GM12873 (cell line): Measurements from ENCODE around the gene PGC.

Source experiments
- TF ChIP-seq, protein P1 (sequence below): IDR thresholded peaks from 2 replicates; pipeline ENCODE4 v1.5.1; 2012; ENCODE audit warnings: low read depth, mild to moderate bottlenecking, moderate library complexity, low read length, control low read depth; ENCODE audit not compliant: insufficient read depth; ENCODE audit errors: missing control alignments

PGC gene

GRCh38 chr6:41759905-41760579 lies 12.8 kb upstream of the PGC start:
- TF ChIP-seq, protein P1, sequence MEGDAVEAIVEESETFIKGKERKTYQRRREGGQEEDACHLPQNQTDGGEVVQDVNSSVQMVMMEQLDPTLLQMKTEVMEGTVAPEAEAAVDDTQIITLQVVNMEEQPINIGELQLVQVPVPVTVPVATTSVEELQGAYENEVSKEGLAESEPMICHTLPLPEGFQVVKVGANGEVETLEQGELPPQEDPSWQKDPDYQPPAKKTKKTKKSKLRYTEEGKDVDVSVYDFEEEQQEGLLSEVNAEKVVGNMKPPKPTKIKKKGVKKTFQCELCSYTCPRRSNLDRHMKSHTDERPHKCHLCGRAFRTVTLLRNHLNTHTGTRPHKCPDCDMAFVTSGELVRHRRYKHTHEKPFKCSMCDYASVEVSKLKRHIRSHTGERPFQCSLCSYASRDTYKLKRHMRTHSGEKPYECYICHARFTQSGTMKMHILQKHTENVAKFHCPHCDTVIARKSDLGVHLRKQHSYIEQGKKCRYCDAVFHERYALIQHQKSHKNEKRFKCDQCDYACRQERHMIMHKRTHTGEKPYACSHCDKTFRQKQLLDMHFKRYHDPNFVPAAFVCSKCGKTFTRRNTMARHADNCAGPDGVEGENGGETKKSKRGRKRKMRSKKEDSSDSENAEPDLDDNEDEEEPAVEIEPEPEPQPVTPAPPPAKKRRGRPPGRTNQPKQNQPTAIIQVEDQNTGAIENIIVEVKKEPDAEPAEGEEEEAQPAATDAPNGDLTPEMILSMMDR, result no peak

DNA sequence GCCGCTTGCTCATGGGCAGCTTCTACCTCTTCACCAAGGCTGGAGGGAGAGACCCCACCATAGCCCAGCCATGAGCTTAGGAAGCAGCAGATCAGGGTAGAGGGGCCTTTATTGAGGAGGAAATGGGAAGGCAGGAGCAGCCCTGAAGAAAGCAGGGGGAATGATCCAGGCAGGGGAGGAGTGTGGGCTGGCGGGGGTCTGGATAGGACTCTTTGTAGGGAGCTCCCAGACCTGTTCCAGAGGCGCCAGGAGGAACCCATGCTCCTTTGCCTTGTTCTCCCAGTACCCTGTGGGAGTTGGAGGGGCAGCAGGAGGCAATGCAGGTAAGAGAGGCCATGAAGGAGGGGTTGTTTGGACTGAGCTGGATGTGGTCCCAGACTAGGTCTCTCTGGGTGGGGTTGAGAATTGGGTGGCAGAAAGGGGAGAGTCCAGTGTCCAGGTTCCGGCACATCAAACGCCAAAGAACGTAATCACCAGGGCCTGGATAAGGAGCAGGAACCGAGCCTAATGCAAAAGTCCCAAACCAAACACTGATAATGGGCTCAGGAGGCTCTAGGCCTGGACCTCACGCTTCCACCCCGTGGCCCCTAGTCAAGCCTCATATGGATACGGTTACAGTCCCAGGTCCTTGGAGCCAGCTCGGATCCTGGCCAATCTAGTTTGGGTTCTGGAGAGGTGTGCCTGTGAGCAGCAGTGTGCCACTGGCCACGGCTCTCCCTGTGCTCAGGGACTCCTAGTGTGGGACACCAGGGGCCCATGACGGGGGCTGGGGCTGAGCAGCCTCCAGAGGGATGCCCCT lies 12.1 kb upstream of the PGC start:
- TF ChIP-seq, protein P1, result no peak

GRCh38 chr6:41758641-41759035 lies 11.4 kb upstream of the PGC start:
- TF ChIP-seq, protein P1, result no peak

DNA sequence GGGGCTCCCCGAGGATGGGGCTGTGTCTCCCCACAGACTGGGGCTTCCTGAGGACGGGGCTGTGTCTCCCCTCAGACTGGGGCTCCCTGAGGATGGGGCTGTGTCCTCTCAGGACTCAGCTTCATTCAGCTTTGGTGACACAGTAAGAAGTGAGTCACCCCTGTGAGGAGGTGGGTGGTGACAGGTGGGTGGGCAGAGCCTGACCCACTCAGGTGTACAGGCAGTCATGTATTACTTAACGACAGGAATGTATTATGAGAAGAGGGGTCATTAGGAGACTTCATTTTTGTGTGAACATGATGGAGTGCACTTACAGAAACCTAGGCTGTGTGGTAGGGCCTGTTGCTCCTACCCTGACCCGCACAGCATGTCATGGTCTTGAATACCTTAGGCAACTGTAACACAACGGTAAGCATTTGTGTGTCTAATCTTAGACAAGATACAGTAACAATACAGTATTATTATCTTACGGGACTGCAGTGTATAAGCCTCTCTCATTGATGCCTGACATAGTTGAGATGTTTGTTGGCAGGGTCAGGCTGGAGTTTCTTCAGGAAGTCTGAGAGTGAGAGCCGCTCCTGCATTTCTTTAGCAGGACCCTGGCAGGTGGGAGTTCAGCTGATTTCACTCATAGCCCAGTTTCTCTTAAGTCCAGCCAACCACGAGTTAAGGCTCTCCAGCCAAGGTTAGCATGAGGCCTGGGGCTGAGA lies 10.9 kb upstream of the PGC start:
- TF ChIP-seq, protein P1, result no peak

- TF ChIP-seq, protein P1, result no peak
These were observed 10.1 kb upstream of the PGC start for GRCh38 chr6:41757271-41757670.

DNA sequence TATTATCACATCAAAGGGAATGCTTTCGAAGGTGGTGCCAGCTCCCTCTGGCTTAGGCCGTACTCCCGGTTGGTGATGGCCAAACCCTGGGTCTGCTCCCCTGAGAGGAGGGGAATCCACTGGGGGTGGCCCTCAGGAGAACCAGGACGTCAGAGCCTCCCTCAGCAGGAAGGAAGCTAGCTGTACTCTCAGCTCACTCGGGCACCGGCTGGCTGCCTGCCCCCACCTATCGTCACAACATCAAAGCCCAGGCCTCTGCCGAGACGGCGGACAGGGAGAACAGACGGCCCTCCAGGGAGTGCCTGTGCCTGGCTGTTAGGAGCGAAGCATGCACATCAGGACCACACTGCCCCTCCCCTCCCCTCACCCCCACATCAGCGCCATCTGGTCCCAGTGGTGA lies 9.2 kb upstream of the PGC start:
- TF ChIP-seq, protein P1, result no peak

DNA sequence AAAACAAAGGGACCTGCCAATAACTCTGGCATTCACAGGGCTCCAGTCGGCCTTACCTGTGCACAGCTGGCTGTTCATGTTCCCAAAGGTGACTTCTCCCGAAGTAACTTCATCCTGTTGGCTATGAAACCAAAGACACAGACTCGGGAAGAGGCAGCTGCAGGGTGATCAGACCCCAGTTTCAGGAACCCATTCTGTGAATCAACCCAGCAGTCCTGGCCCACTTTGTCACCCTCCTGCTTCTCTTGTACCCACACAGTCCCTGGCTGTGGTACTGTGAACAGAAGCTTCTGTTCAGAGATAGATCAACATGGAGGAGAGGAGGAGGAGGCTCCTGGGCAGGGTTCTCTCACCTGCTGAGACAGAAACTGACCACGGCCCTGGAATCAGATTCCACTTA lies 8.7 kb upstream of the PGC start:
- TF ChIP-seq, protein P1, result no peak
